DND-41 (cell line): ENCODE measurements around the gene SKIDA1.

Source experiments
- ATAC-seq: fragments of 200-7000 bp; cut with Tn5 transposase; 3 replicates; pipeline ENCODE4 v1.9.1; 2021; ENCODE audit warnings: low read depth; ENCODE audit not compliant: insufficient read depth
- DNase-seq: peaks from one replicate; pipeline ENCODE4 v3.0.0-alpha.2; 2020
- H2AFZ ChIP-seq: 2 replicates; pipeline ENCODE4 v1.6.0; 2012; ENCODE audit warnings: low read depth, low read length
- H3K27ac ChIP-seq: 2 replicates; pipeline ENCODE4 v1.5.1; 2012; ENCODE audit warnings: low read length, inconsistent platforms
- H3K27me3 ChIP-seq: fragments of 200-600 bp; sonication (generic); 2 replicates; pipeline ENCODE4 v1.6.0; 2012; ENCODE audit warnings: low read length, mild to moderate bottlenecking, inconsistent platforms; ENCODE audit not compliant: insufficient read depth, poor library complexity
- H3K36me3 ChIP-seq: 2 replicates; pipeline ENCODE4 v1.5.1; 2012; ENCODE audit warnings: low read length, inconsistent platforms; ENCODE audit not compliant: insufficient read depth
- H3K4me1 ChIP-seq: 2 replicates; pipeline ENCODE4 v1.5.1; 2012; ENCODE audit warnings: mild to moderate bottlenecking, low read length; ENCODE audit not compliant: insufficient read depth
- H3K4me2 ChIP-seq: 2 replicates; pipeline ENCODE4 v1.6.0; 2012; ENCODE audit warnings: mild to moderate bottlenecking, moderate library complexity, low read length, inconsistent platforms; ENCODE audit not compliant: insufficient read depth
- H3K4me3 ChIP-seq, 2 experiments: fragments of 200-600 bp in 1 of 2; shearing (Covaris generic) in 1 of 2; 2 replicates each; pipeline ENCODE4 v1.5.1; 2012 to 2016; ENCODE audit warnings: inconsistent platforms in 2 of 2, low read length in 2 of 2, mild to moderate bottlenecking in 2 of 2, low read depth in 1 of 2, moderate library complexity in 1 of 2
- H3K79me2 ChIP-seq: 2 replicates; pipeline ENCODE4 v1.6.0; 2012; ENCODE audit warnings: low read length, inconsistent platforms; ENCODE audit not compliant: insufficient read depth
- H3K9ac ChIP-seq: 2 replicates; pipeline ENCODE4 v1.6.0; 2012; ENCODE audit warnings: low read depth, mild to moderate bottlenecking, inconsistent platforms, low read length, moderate library complexity
- H3K9me3 ChIP-seq: 2 replicates; pipeline ENCODE4 v1.5.1; 2012; ENCODE audit warnings: low read length, moderate library complexity, mild to moderate bottlenecking, inconsistent platforms; ENCODE audit not compliant: insufficient read depth, severe bottlenecking
- H4K20me1 ChIP-seq: 2 replicates; pipeline ENCODE4 v1.6.0; 2012; ENCODE audit warnings: low read length; ENCODE audit not compliant: insufficient read depth
- CTCF ChIP-seq: IDR thresholded peaks from 2 replicates; pipeline ENCODE4 v1.5.1; 2012; ENCODE audit warnings: borderline replicate concordance, low read length, moderate library complexity, mild to moderate bottlenecking; ENCODE audit not compliant: poor library complexity, severe bottlenecking; ENCODE audit errors: extremely low read depth
- EZH2 ChIP-seq: IDR thresholded peaks from 3 replicates; pipeline ENCODE4 v1.6.1; 2012; ENCODE audit warnings: borderline replicate concordance, low read depth, mild to moderate bottlenecking, moderate library complexity, low read length, inconsistent platforms; ENCODE audit not compliant: severe bottlenecking

SKIDA1 gene

GRCh38 chr10:21473541-21473940, 51.9 kb downstream of the SKIDA1 start:
- H3K27ac ChIP-seq, result no peak overlapping the region
- no peaks in the 10 kb centered on the region for H3K36me3 ChIP-seq

GRCh38 chr10:21473135-21473534, 52.3 kb downstream of the SKIDA1 start:
- no peaks in the 10 kb centered on the region for H3K79me2 ChIP-seq
- TF ChIP-seq EZH2 (no peak), CTCF (no peak)
- no peak overlapping the region for H3K27ac ChIP-seq
- no peaks in the 10 kb centered on the region for H3K9me3 ChIP-seq
- ATAC-seq (no peak), DNase-seq (no peak)
- H3K4me3 ChIP-seq, result no peak overlapping the region
- H3K4me2 ChIP-seq, result no peak overlapping the region
- no peaks in the 10 kb centered on the region for H3K36me3 ChIP-seq
- no peak overlapping the region for H2AFZ ChIP-seq
- H3K27me3 ChIP-seq, result no peaks in the 10 kb centered on the region
- no peaks in the 10 kb centered on the region for H4K20me1 ChIP-seq
- no peak overlapping the region for H3K9ac ChIP-seq
- no peaks in the 10 kb centered on the region for H3K4me1 ChIP-seq

More at GRCh38 chr10:21473541-21473940, 51.9 kb downstream of the SKIDA1 start:
- H3K4me3 ChIP-seq, result no peak overlapping the region
- H4K20me1 ChIP-seq, result no peaks in the 10 kb centered on the region
- H3K9me3 ChIP-seq, result no peaks in the 10 kb centered on the region
- no peak overlapping the region for H3K4me2 ChIP-seq
- TF ChIP-seq CTCF (no peak), EZH2 (no peak)
- no peak overlapping the region for H3K9ac ChIP-seq
- ATAC-seq, result no peak
- DNase-seq, result no peak
- no peak overlapping the region for H2AFZ ChIP-seq
- H3K4me1 ChIP-seq, result no peaks in the 10 kb centered on the region
- H3K27me3 ChIP-seq, result no peaks in the 10 kb centered on the region
- no peaks in the 10 kb centered on the region for H3K79me2 ChIP-seq

- ATAC-seq (no peak), DNase-seq (no peak)
- H3K9me3 ChIP-seq, result no peaks in the 10 kb centered on the region
- H3K36me3 ChIP-seq, result no peaks in the 10 kb centered on the region
- no peaks in the 10 kb centered on the region for H3K79me2 ChIP-seq
- no peaks in the 10 kb centered on the region for H3K27me3 ChIP-seq
- H3K4me2 ChIP-seq, result no peak overlapping the region
- H4K20me1 ChIP-seq, result no peaks in the 10 kb centered on the region
- H3K9ac ChIP-seq, result no peak overlapping the region
- TF ChIP-seq CTCF (no peak), EZH2 (no peak)
- H3K4me1 ChIP-seq, result no peaks in the 10 kb centered on the region
- H2AFZ ChIP-seq, result no peak overlapping the region
- H3K4me3 ChIP-seq, result no peak overlapping the region
- no peak overlapping the region for H3K27ac ChIP-seq
Observed at GRCh38 chr10:21468086-21468485, 57.4 kb downstream of the SKIDA1 start.

GRCh38 chr10:21467633-21468032, 57.8 kb downstream of the SKIDA1 start:
- H3K4me2 ChIP-seq, result no peak overlapping the region
- no peaks in the 10 kb centered on the region for H3K9me3 ChIP-seq
- H3K27me3 ChIP-seq, result no peaks in the 10 kb centered on the region
- no peak for ATAC-seq
- H3K79me2 ChIP-seq, result no peaks in the 10 kb centered on the region
- H3K4me1 ChIP-seq, result no peaks in the 10 kb centered on the region
- no peaks in the 10 kb centered on the region for H4K20me1 ChIP-seq
- no peak for DNase-seq
- H3K27ac ChIP-seq, result no peak overlapping the region
- H3K9ac ChIP-seq, result no peak overlapping the region
- TF ChIP-seq CTCF, result no peak
- no peak for TF ChIP-seq EZH2
- no peaks in the 10 kb centered on the region for H3K36me3 ChIP-seq
- no peak overlapping the region for H3K4me3 ChIP-seq
- H2AFZ ChIP-seq, result no peak overlapping the region
